ENCODE measurements around the gene VASN.

- TF ChIP-seq CTCF (conservative IDR thresholded peaks at IDR 0.05; ENCODE audit: low read depth, low read length) (no peak), EZH2 (IDR thresholded peaks at IDR 0.05; ENCODE audit: borderline replicate concordance, low read depth, low read length, poor library complexity, severe bottlenecking) (no peak)
Measured at GRCh38 chr16:4334724-4335495, 36.7 kb upstream of the VASN start.

All from A673 (cell line).